ENCODE results near the gene ALDH3B1. TPM values are rescaled to one million over a fixed set of nuclear protein-coding genes. Genes with fewer than 3 reads are reported as not detected.

Gene ALDH3B1
- total RNA-seq, 2 donors from 2014 or later, result 6.2 to 8.9 TPM

- DNase-seq (no peak), ATAC-seq (no peak)
- intact Hi-C loops (cut with DNase I), result no loop called here
Measured at GRCh38 chr11:67996051-67996450, 14.1 kb upstream of the ALDH3B1 start.

- ATAC-seq (peak; percentile 90 to 93), DNase-seq (peak; percentile 71)
- intact Hi-C loops (cut with DNase I), result no loop called here
Measured at GRCh38 chr11:67996622-67997474, 13.3 kb upstream of the ALDH3B1 start.

GRCh38 chr11:67997475-67997921 lies 12.6 kb upstream of the ALDH3B1 start:
- DNase-seq, result no peak
- intact Hi-C loops (cut with DNase I), result no loop called here
- ATAC-seq, result peak; percentile 17 to 30

GRCh38 chr11:67998150-67999045 lies 11.7 kb upstream of the ALDH3B1 start:
- DNase-seq, result no peak
- intact Hi-C loops (cut with DNase I), result no loop called here
- no peak for ATAC-seq

- intact Hi-C loops (cut with DNase I), result no loop called here
- DNase-seq (no peak), ATAC-seq (no peak)
Measured at GRCh38 chr11:67999201-67999629, 10.9 kb upstream of the ALDH3B1 start.

GRCh38 chr11:67999704-68000103 lies 10.4 kb upstream of the ALDH3B1 start:
- ATAC-seq (no peak), DNase-seq (no peak)
- intact Hi-C loops (cut with DNase I), result no loop called here

GRCh38 chr11:68002575-68002937 lies 7.6 kb upstream of the ALDH3B1 start:
- DNase-seq (no peak), ATAC-seq (peak in 1 of 2 donors; percentile 8)
- intact Hi-C loops (cut with DNase I), result no loop called here

- ATAC-seq (peak; percentile 24 to 45), DNase-seq (no peak)
- intact Hi-C loops (cut with DNase I), result no loop called here
Measured at GRCh38 chr11:68002938-68003845, 6.9 kb upstream of the ALDH3B1 start.

GRCh38 chr11:68003846-68004550 lies 6.1 kb upstream of the ALDH3B1 start, which contains the start of gene UNC93B1:
UNC93B1 (minus strand) TSS chr11:68004097; CDS start chr11:68004043, 54 bp downstream.
- peak; percentile 90 to 96 for ATAC-seq
- intact Hi-C loops (cut with DNase I), result no loop called here
- DNase-seq, result peak; percentile 93

- intact Hi-C loops (cut with DNase I), result no loop called here
- DNase-seq (no peak), ATAC-seq (no peak)
Measured at GRCh38 chr11:68004551-68005335, 5.4 kb upstream of the ALDH3B1 start.

GRCh38 chr11:68006606-68007166 lies 3.4 kb upstream of the ALDH3B1 start:
- DNase-seq (no peak), ATAC-seq (no peak)
- intact Hi-C loops (cut with DNase I), result no loop called here

GRCh38 chr11:68007498-68008380 lies 2.4 kb upstream of the ALDH3B1 start:
- DNase-seq (no peak), ATAC-seq (no peak)
- intact Hi-C loops (cut with DNase I), result no loop called here

- DNase-seq (no peak), ATAC-seq (no peak)
- intact Hi-C loops (cut with DNase I), result no loop called here
Measured at GRCh38 chr11:68008381-68009337, 1.5 kb upstream of the ALDH3B1 start.

GRCh38 chr11:68009391-68010089 lies 587 bp upstream of the ALDH3B1 start:
- ATAC-seq (no peak), DNase-seq (no peak)
- intact Hi-C loops (cut with DNase I), result no loop called here

All from left cardiac atrium (tissue), 4 donors.